Measurements from ENCODE around the gene MINDY4. TPM values are rescaled to one million over a fixed set of nuclear protein-coding genes. Genes with fewer than 3 reads are reported as not detected.

MINDY4 gene
- total and polyA plus RNA-seq, 10 of the 15 experiments (the other 5 are each of a cell fraction or from before 2014, with no cell fraction given), result 0.10 to 0.90 (median 0.40) TPM

DNA sequence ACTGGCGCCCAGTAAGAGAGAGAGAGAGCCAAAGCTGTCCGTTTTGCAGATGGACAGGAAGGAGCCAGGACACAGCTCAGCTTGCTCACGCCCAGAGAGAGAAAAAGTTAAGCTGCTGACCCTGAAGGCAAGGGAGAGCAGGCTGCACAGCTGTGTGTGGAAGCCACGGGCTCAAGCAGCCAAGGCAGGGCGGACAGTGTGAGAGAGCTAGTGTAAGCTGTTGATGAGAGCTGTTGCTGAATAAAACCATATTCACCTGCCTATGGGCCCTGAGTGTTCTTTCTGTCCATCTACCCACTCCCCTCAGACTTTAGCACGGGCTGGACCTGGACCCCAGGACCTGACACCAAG lies 13.9 kb upstream of the MINDY4 start:
- no peak for DNase-seq (ENCODE audit: low read depth, low spot score)
- in situ Hi-C loops (cut with MboI), result no loop called here

GRCh38 chr7:30760514-30761213 lies 10.6 kb upstream of the MINDY4 start:
- BruUV-seq (replicated peaks), result no TSS peak
- intact Hi-C loops (cut with micrococcal nuclease; ENCODE audit: unreplicated experiment), result no loop called here
- FAIRE-seq (no peak), ATAC-seq (no peak), DNase-seq (ENCODE audit: low read depth, low spot score) (no peak)
- 49% methylated on average over 3 of the region's 3 CpGs for WGBS (ENCODE audit: insufficient coverage, insufficient replicate concordance, low lambda C conversion rate, missing lambda C conversion rate)
- ChIA-PET CTCF (interaction anchor here (1.3 kb wide), 1 partner anchor 21 kb away, joined by 3 read pairs; no protein-coding TSS in a partner anchor), POLR2A (interaction anchor here (0.6 to 1.0 kb wide), 2 partner anchors 17 to 1424 kb away, joined by 3 to 4 read pairs; no protein-coding TSS in a partner anchor), SMC1A (ENCODE audit: uncharacterized antibody, unreplicated experiment) (no interaction called here), RAD21 (ENCODE audit: unreplicated experiment) (interaction anchor here (1.2 kb wide), 1 partner anchor 211 kb away, joined by 3 read pairs; no protein-coding TSS in a partner anchor)
- in situ Hi-C loops (cut with MboI), result no loop called here
- no peak for TF ChIP-seq CREM (IDR thresholded peaks at IDR 0.05; ENCODE audit: low read depth)
- TF ChIP-seq RAD51 (IDR thresholded peaks at IDR 0.05), result no peak
- no peak for TF ChIP-seq STAT3 (IDR thresholded peaks at IDR 0.05; ENCODE audit: low read depth, low read length)
- TF ChIP-seq WRNIP1 (IDR thresholded peaks at IDR 0.05; ENCODE audit: borderline replicate concordance, low read depth, low read length), result no peak
- no peak for TF ChIP-seq EED (IDR thresholded peaks at IDR 0.05; ENCODE audit: low read depth)
- Histone ChIP-seq H3K4me1 (ENCODE audit: control insufficient read depth, insufficient read depth, low read length) (peaks cover 12% of the 10 kb centered on the region), H2AFZ (ENCODE audit: control insufficient read depth, low read depth, low read length) (no peak overlapping the region), H3K27ac (ENCODE audit: control insufficient read depth, insufficient read depth) (no peak overlapping the region), H3K27me3 (replicated peaks in 1 of 2; ENCODE audit: control insufficient read depth in 2 of 2, insufficient read depth in 2 of 2, low read length in 1 of 2) (no peaks in the 10 kb centered on the region), H3K4me3 (no peak overlapping the region), H3K79me2 (ENCODE audit: control insufficient read depth, insufficient read depth, low read length) (no peaks in the 10 kb centered on the region), H3K4me2 (ENCODE audit: control insufficient read depth, insufficient read depth) (no peak overlapping the region), H3K36me3 (ENCODE audit: control insufficient read depth in 2 of 2, insufficient read depth in 2 of 2, low read length in 1 of 2) (no peaks in the 10 kb centered on the region), H3K9ac (ENCODE audit: control insufficient read depth, insufficient read depth, low read length) (no peak overlapping the region), H4K20me1 (ENCODE audit: control insufficient read depth, insufficient read depth) (no peaks in the 10 kb centered on the region), H3K9me3 (replicated peaks; ENCODE audit: control insufficient read depth, insufficient read depth, low read length) (no peaks in the 10 kb centered on the region; the same call in 2 of the 3 replicates)

More for the DNA sequence above, 13.9 kb upstream of the MINDY4 start:
- Histone ChIP-seq H4K20me1 (ENCODE audit: control insufficient read depth, insufficient read depth) (no peaks in the 10 kb centered on the region), H3K4me1 (ENCODE audit: control insufficient read depth, insufficient read depth, low read length) (no peaks in the 10 kb centered on the region), H3K36me3 (ENCODE audit: control insufficient read depth in 2 of 2, insufficient read depth in 2 of 2, low read length in 1 of 2) (no peaks in the 10 kb centered on the region), H3K9me3 (replicated peaks; ENCODE audit: control insufficient read depth, insufficient read depth, low read length) (no peaks in the 10 kb centered on the region; the same call in 2 of the 3 replicates), H3K79me2 (ENCODE audit: control insufficient read depth, insufficient read depth, low read length) (no peaks in the 10 kb centered on the region), H3K9ac (ENCODE audit: control insufficient read depth, insufficient read depth, low read length) (no peak overlapping the region), H3K4me3 (no peak overlapping the region), H3K4me2 (ENCODE audit: control insufficient read depth, insufficient read depth) (no peak overlapping the region), H3K27me3 (replicated peaks in 1 of 2; ENCODE audit: control insufficient read depth in 2 of 2, insufficient read depth in 2 of 2, low read length in 1 of 2) (no peaks in the 10 kb centered on the region), H3K27ac (ENCODE audit: control insufficient read depth, insufficient read depth) (no peak overlapping the region), H2AFZ (ENCODE audit: control insufficient read depth, low read depth, low read length) (no peak overlapping the region)
- ChIA-PET POLR2A (no interaction called here), SMC1A (ENCODE audit: uncharacterized antibody, unreplicated experiment) (no interaction called here), RAD21 (ENCODE audit: unreplicated experiment) (no interaction called here), CTCF (interaction anchor here (0.7 kb wide), 1 partner anchor 17 kb away, joined by 3 read pairs; no protein-coding TSS in a partner anchor)
- TF ChIP-seq, protein P1, sequence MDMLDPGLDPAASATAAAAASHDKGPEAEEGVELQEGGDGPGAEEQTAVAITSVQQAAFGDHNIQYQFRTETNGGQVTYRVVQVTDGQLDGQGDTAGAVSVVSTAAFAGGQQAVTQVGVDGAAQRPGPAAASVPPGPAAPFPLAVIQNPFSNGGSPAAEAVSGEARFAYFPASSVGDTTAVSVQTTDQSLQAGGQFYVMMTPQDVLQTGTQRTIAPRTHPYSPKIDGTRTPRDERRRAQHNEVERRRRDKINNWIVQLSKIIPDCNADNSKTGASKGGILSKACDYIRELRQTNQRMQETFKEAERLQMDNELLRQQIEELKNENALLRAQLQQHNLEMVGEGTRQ (IDR thresholded peaks at IDR 0.05; ENCODE audit: borderline replicate concordance, low read depth, low read length), result no peak
- no TSS peak for BruUV-seq (replicated peaks)
- WGBS (ENCODE audit: insufficient coverage, insufficient replicate concordance, low lambda C conversion rate, missing lambda C conversion rate), result 56% methylated on average over 6 of the region's 6 CpGs
- ATAC-seq, result no peak
- intact Hi-C loops (cut with micrococcal nuclease; ENCODE audit: unreplicated experiment), result no loop called here
- no peak for FAIRE-seq
